NCI-H2196 treated with DMSO at 0.1 percent for 48 hours (cell line): ENCODE results near the gene CCDC57.

Experiments used
- DNase-seq: peaks from one replicate; lab custom pipeline; 2025; ENCODE audit not compliant: unreplicated experiment; lab: John Stamatoyannopoulos, UW

CCDC57 gene

GRCh38 chr17:82247182-82247823 lies 34.7 kb upstream of the CCDC57 start:
- DNase-seq = no peak

- no peak for DNase-seq
Observed at GRCh38 chr17:82246365-82247181, 33.9 kb upstream of the CCDC57 start.

- DNase-seq = no peak
Observed at GRCh38 chr17:82246040-82246364, 33.4 kb upstream of the CCDC57 start.

GRCh38 chr17:82245134-82246039 lies 32.7 kb upstream of the CCDC57 start:
- DNase-seq = no peak

- DNase-seq = no peak
Observed at GRCh38 chr17:82244413-82245133, 31.9 kb upstream of the CCDC57 start.

GRCh38 chr17:82243648-82244412 lies 31.2 kb upstream of the CCDC57 start:
- no peak for DNase-seq

GRCh38 chr17:82242977-82243647 lies 30.5 kb upstream of the CCDC57 start:
- peak; percentile 43 for DNase-seq

GRCh38 chr17:82242698-82242976 lies 30.0 kb upstream of the CCDC57 start:
- DNase-seq = no peak

GRCh38 chr17:82241926-82242697 lies 29.5 kb upstream of the CCDC57 start:
- no peak for DNase-seq

- no peak for DNase-seq
Observed at GRCh38 chr17:82241183-82241925, 28.7 kb upstream of the CCDC57 start.

GRCh38 chr17:82240506-82241182 lies 28.0 kb upstream of the CCDC57 start:
- DNase-seq = no peak

GRCh38 chr17:82239926-82240505 lies 27.4 kb upstream of the CCDC57 start:
- no peak for DNase-seq

- DNase-seq = no peak
Observed at GRCh38 chr17:82239401-82239925, 26.8 kb upstream of the CCDC57 start.

GRCh38 chr17:82238472-82239201 lies 26.0 kb upstream of the CCDC57 start:
- peak; percentile 75 for DNase-seq

- DNase-seq = no peak
Observed at GRCh38 chr17:82237746-82238471, 25.3 kb upstream of the CCDC57 start.
